GM21529 (cell line): ENCODE measurements around the gene RND2.

Experiments used
- ATAC-seq: cut with Tn5 transposase; IDR thresholded peaks from one replicate; pipeline ENCODE4 v1.9.1; 2021; ENCODE audit not compliant: unreplicated experiment

RND2 gene

DNA sequence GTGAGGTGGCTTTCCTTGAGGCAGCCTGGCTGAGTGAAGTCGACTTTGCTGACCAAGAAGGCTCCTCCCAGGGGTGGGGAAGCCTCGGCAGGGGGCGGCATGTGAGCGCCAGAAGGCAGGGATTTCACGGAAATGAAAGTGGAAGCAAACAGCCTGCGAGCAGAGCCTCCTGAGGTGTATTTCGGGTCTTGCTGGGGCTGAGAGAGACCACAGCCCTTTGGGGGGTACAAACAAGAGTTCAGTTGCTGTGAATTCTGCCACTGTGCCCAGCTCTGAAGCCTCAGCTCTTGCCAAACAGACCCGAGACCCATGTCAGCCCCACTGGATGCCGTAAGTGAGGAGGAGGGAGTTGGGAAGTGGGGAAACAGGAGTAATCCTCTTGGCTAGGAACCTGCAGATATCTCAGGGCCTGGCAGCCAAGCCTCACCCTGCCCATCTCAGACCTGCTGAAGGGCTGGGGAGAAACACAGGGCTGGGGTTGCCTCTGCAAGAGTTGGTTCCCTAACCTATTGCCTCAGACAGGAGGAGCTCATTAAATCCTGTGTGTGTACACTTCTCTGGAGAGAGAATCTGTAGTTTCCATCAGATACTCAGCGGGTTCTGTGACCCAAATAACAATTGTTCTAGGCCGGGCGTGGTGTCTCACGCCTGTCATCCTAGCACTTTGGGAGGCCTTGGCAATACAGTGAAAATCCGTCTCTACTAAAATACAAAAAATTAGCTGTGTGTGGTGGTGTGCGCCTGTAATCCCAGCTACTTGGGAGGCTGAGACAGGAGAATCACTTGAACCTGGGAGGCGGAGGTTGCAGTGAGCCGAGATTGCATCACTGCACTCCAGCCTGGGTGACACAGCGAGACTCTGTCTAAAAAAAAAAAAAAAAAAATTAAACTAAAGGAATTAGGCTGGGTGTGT is 18.1 kb upstream of the RND2 start, which contains the start of gene IFI35:
Gene IFI35, plus strand, starts transcription at position 146 of the 913 bp plus-strand sequence. Its CDS starts 164 bp downstream, at position 310.
- ATAC-seq: peak; percentile 80

- ATAC-seq: no peak
Measured at GRCh38 chr17:43010667-43011308, 14.2 kb upstream of the RND2 start.

- ATAC-seq: no peak
Measured at GRCh38 chr17:43011728-43012472, 13.1 kb upstream of the RND2 start.

- no peak for ATAC-seq
Measured at GRCh38 chr17:43013296-43013695, 11.7 kb upstream of the RND2 start.

DNA sequence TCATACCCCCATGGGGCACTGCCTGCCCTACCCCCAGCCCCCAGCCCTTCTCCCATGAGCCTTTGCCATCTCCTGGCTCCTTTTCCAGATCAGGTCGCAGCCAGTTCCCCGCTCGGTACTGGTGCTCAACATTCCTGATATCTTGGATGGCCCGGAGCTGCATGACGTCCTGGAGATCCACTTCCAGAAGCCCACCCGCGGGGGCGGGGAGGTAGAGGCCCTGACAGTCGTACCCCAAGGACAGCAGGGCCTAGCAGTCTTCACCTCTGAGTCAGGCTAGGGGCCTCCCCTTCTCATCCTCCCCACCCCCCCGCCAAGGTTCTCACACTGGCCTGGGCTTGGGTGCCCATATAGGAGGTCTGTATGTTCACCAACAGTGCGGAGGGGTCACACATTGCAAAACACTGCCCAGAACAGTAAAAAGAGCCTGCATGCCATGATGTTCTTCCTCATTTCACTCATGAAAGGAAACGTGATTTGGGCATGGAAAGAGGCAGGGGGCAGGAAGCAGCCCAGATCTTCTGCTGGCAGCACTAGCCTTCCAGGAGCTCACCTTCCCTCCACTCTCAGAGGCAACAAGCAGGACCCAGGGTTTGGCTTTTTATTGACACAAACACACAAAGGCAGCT is 10.9 kb upstream of the RND2 start:
- no peak for ATAC-seq

DNA sequence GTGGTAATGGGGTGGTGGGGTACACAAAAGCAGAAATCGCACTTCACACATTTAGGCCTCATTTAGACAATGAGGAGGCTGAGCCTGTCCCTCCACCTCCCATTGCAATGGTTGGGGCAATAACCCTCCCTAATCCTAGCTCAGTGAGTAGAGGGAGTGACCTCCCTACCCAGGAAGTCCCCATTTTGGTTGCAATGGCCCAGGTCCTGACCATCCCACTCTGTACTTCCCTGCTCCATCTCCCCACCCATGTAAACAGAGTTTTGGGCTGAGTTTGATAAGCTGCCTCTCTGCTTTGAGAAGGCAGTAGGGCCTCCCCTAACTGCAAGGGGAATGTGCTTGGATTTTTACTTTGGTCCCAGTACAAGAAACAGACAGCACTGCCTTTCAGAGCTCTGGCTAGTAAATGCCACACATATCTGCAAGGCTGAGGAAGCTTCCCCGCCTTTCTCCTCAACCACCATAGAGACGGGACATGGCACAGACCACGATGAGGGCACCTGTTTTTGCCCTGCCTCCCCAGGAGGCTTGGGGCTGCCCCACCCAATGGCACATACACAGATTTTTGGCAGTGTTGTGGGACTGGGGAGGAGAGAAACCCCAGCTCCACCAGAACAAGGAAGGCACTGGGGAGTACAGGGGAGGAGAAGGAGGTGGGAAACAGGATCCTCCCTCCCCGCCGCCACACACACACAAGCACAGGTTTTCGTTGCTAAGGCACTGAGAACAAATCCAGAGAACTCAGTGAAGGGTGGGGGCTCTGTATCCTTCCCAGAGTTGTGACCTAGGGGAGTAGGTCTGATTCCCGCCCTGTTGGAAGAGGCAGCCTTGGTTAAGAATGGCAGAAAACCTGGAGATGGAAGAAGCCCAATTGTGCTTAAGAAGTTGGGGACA is 10.1 kb upstream of the RND2 start:
- no peak for ATAC-seq

DNA sequence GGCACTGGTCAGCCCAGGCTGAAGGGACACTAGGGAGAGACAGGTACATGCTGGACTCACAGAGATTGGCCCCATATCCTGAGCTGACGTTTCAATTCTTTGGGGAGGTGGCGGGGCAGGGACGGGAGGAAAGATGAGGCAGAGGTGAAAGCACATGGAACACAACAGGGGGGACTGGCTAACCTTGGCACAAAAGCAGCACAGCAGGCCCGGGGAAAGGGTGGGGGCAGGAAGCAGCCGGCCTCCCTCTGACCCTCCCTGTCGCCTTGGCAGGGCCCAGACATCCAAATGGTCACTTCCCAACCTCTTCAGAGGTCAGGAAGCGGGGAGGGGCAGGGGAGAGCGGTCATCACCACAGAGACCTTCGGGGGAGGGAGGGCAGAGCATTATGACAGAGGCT is 9.5 kb upstream of the RND2 start:
- no peak for ATAC-seq

DNA sequence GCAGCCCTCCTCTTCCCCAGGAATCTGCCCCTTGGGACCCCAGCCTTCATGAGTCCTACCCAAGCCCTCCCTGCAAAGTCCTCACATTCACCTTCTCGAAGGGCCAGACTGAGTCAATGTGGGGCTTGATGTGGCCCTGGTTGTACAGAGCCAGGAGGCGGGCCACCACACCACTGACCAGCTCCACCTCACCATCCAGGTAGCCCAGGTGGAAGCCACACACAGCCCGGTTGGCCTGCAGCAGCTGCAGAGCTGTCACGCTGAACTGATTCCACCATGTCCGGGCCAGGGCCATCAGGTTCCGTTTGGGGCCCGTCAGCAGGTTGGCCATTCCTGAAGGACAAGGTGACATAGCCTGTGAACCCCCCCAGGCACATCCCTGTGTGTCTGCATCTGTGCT is 8.8 kb upstream of the RND2 start:
- ATAC-seq: no peak

DNA sequence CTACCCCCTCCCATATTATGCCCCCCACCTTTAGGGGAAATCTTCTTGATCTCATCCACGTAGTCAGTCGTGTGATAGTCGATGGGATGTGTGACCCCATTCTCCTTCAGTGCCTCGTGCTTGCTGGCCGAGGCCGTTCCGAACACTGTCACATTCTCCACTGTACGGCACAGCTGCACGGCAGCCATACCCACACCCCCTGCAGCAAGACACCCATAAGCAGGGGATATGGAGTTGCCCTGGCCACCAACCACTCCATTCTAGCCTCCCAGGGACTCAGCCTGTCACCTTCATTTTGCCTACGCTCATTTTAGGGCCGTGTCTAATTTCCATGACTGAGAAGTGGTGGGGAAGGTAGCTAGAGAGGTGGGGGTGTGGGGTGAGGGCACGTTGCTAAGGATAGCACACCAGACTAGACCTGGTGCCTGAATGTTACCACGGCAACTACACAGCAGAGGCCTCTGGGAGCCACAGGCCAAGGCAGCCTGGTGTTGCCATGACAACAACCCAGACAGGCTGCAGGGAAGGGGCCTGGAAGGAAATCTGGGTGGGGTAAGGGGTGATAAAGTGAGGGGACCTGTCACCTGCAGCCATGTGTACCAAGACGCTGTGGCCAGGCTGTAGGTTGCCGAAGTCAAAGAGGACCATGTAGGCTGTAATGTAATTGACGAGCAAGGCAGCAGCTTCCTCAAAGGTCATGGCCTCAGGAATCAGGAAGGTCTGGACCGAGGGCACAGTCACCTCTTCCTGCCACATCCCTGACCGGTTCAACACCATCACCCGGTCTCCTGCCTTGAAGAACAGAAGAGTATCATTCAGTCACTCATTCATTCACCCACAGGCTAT is 6.8 kb upstream of the RND2 start:
- ATAC-seq: no peak

GRCh38 chr17:43018932-43019331 is 6.1 kb upstream of the RND2 start:
- ATAC-seq: no peak

GRCh38 chr17:43019418-43019817 is 5.6 kb upstream of the RND2 start:
- no peak for ATAC-seq

DNA sequence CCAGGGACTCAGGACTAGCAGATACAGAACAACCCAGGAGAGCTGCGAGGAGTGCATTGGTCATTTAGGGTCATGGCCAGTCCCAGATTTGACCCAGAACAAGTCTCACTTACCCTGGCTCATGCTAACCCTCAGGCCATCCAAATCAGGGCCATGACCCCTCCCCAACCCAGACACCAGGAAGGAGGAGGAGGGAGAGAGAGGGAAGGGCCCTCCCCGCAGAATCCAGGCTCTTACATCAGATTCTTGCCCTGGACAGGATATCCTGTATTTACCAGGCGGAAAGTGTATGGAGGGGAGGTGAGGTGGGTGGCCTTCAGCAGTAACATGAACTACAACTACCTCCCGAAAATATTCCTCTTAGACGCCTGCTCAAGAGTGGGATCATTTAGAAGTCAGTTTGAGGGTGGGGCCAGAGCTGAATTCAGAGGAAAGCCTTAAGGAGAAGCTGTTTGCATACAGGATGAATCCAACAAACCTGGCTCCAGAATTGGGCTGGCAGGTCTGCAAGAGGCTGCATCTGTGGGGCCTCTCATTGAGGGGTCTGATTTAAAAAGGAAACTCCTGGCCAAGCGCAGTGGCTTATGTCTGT is 4.9 kb upstream of the RND2 start:
- no peak for ATAC-seq

DNA sequence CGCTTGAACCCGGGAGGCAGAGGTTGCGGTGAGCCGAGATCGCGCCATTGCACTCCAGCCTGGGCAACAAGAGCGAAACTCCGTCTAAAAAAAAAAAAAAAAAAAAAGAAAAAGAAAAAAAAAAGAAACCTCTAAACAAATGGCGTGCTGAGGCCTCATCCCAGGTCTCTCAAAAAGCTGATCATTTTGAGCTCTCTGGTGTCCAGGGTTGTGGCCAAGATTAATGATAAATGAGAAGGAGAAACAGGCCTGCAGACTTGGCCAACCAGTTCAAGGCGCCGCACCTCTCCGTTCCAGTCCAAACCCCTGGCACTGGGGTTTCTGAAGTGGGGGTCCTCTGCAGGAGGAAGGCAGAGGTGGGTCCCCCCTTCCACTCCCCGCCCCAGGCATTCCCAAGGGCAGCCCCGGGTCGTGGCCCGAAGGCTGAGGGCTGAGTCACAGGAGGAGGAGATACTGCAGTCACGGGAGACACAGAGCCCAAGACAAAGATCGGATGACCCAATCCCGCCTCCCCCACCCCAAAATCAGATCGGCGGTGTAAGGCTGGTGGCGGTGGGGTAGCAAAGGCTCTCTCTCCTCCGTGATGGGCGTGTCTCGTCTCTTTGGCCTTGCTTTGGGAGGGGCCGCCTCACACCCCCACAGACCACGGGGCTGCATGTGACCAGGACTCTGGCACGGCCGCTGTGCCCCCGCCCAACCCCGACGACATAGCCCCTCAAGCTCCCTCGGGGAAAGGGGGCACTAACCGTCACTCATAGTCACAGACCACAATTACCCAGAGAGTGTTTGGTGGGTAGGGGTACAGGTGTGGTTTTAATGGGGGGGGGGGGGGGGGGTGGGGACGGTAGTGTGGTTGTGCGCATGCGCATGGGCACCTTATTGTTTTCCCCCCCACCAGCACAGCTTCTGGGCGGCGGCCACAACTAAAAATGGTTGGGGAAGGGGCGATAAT is 4.0 kb upstream of the RND2 start:
- no peak for ATAC-seq

- ATAC-seq: no peak
Measured at GRCh38 chr17:43021741-43022512, 3.1 kb upstream of the RND2 start, which contains the start of gene VAT1. VAT1 (minus strand) TSS chr17:43022385; CDS start chr17:43022322, 63 bp downstream.

- ATAC-seq: no peak
Measured at GRCh38 chr17:43025290-43025657, 243 bp downstream of the RND2 start.

- ATAC-seq: no peak
Measured at GRCh38 chr17:43025766-43026537, 921 bp downstream of the RND2 start.
